B cell (primary cell): ENCODE measurements around the gene HOXA2. TPM values are rescaled to one million over a fixed set of nuclear protein-coding genes. Genes with fewer than 3 reads are reported as not detected.

Experiments
- ATAC-seq: fragments of 200-7000 bp; cut with Tn5 transposase; one replicate; pipeline ENCODE4 v1.10.0; 2021; ENCODE audit warnings: low read depth, mild to moderate bottlenecking, moderate number of reproducible peaks, moderate library complexity
- CTCF ChIA-PET: fragments of 350-600 bp; sonication (Branson Sonifier 250); formaldehyde crosslinking; loops from one replicate; lab custom pipeline; 2021; ENCODE audit warnings: antibody characterized with exemption, inconsistent platforms; lab: Charles Lee
- POLR2A ChIA-PET: fragments of 350-600 bp; sonication (Branson Sonifier 250); formaldehyde crosslinking; loops from one replicate; lab custom pipeline; 2021; ENCODE audit warnings: antibody characterized with exemption; lab: Charles Lee
- DNase-seq: peaks from one replicate; pipeline ENCODE4 v3.0.0; 2013
- H2AFZ ChIP-seq: 2 replicates; pipeline ENCODE4 v1.6.1; 2012; ENCODE audit warnings: mild to moderate bottlenecking, low read depth, low read length; ENCODE audit not compliant: insufficient read depth, poor library complexity, severe bottlenecking
- H3K27ac ChIP-seq, 2 donors: 1 replicate in 1 of 2; 2 replicates in 1 of 2; pipeline ENCODE4 v1.5.1; 2012 to 2013; ENCODE audit warnings: low read length in 2 of 2, mild to moderate bottlenecking in 2 of 2, moderate library complexity in 1 of 2
- H3K27me3 ChIP-seq, 4 experiments: fragments of 200-600 bp in 1 of 4; sonication (generic) in 1 of 4; replicated peaks in 1 of 4; 1 replicate in 2 of 4; 2 replicates in 2 of 4; pipeline versions ENCODE4 v1.6.1 to v1.7.0; 2013 to 2016; ENCODE audit warnings: low read length in 3 of 4, mild to moderate bottlenecking in 2 of 4, mixed read lengths in 1 of 4, moderate library complexity in 1 of 4; ENCODE audit not compliant: insufficient read depth in 4 of 4, control insufficient read depth in 3 of 4; ENCODE audit errors: control extremely low read depth in 1 of 4
- H3K36me3 ChIP-seq, 2 experiments: replicated peaks in 1 of 2; 1 replicate in 1 of 2; 2 replicates in 1 of 2; pipeline versions ENCODE4 v1.6.1 to v1.7.1; 2013; ENCODE audit warnings: low read length in 1 of 2; ENCODE audit not compliant: insufficient read depth in 2 of 2, control insufficient read depth in 1 of 2; ENCODE audit errors: control extremely low read depth in 1 of 2, extremely low read depth in 1 of 2
- H3K4me1 ChIP-seq, 2 donors: fragments of 200-600 bp in 1 of 2; sonication (generic) in 1 of 2; 1 replicate in 1 of 2; 2 replicates in 1 of 2; pipeline versions ENCODE4 v1.5.1 to v1.6.1; 2013 to 2017; ENCODE audit warnings: low read length in 2 of 2; ENCODE audit not compliant: control insufficient read depth in 2 of 2, insufficient read depth in 2 of 2
- H3K4me2 ChIP-seq: replicated peaks from 2 replicates; pipeline ENCODE3; 2012; ENCODE audit warnings: mild to moderate bottlenecking, low read depth, low read length; ENCODE audit not compliant: poor library complexity, severe bottlenecking
- H3K4me3 ChIP-seq, 5 experiments: fragments of 200-600 bp in 1 of 5; sonication (generic) in 1 of 5; 1 replicate in 3 of 5; 2 replicates in 2 of 5; pipeline versions ENCODE4 v1.5.1 to v1.7.0; 2011 to 2016; ENCODE audit warnings: low read length in 4 of 5, mild to moderate bottlenecking in 4 of 5, low read depth in 2 of 5, control low read depth in 1 of 5, moderate library complexity in 1 of 5; ENCODE audit not compliant: insufficient read depth in 1 of 5; ENCODE audit errors: control extremely low read depth in 1 of 5, extremely low read depth in 1 of 5
- H3K79me2 ChIP-seq: fragments of 200-600 bp; sonication (generic); one replicate; pipeline ENCODE4 v1.6.0; 2016; ENCODE audit warnings: low read length; ENCODE audit not compliant: control insufficient read depth, insufficient read depth
- H3K9ac ChIP-seq: fragments of 200-600 bp; sonication (generic); 2 replicates; pipeline ENCODE4 v1.6.1; 2017; ENCODE audit warnings: mild to moderate bottlenecking, low read length, moderate library complexity
- H3K9me3 ChIP-seq, 3 donors: one replicate each; pipeline versions ENCODE4 v1.6.1 to v1.7.1; 2013; ENCODE audit warnings: low read length in 2 of 3; ENCODE audit not compliant: control insufficient read depth in 2 of 3, insufficient read depth in 1 of 3; ENCODE audit errors: control extremely low read depth in 1 of 3
- H4K20me1 ChIP-seq: 2 replicates; pipeline ENCODE4 v1.6.0; 2012; ENCODE audit warnings: mild to moderate bottlenecking, low read length; ENCODE audit not compliant: insufficient read depth, control insufficient read depth, poor library complexity, severe bottlenecking
- H3K27ac Mint-ChIP-seq: one replicate; pipeline ENCODE4 v1.8.0; 2021; ENCODE audit warnings: mixed read lengths
- H3K27me3 Mint-ChIP-seq: one replicate; pipeline ENCODE4 v1.8.0; 2021; ENCODE audit warnings: mixed read lengths
- H3K4me1 Mint-ChIP-seq: one replicate; pipeline ENCODE4 v1.8.0; 2021; ENCODE audit warnings: mixed read lengths
- H3K4me3 Mint-ChIP-seq: one replicate; pipeline ENCODE4 v1.8.0; 2021; ENCODE audit warnings: mixed read lengths
- H3K9me3 Mint-ChIP-seq: one replicate; pipeline ENCODE4 v1.8.0; 2022; ENCODE audit warnings: mixed read lengths; ENCODE audit not compliant: insufficient read depth
- EZH2 ChIP-seq: IDR thresholded peaks from 2 replicates; pipeline ENCODE4 v1.6.1; 2012; ENCODE audit warnings: borderline replicate concordance, low read depth, mild to moderate bottlenecking, moderate library complexity, low read length; ENCODE audit not compliant: insufficient read depth, poor library complexity, severe bottlenecking
- WGBS: methylation state at CpG from one replicate; pipeline ENCODE4 v1.1.5; 2013; ENCODE audit warnings: missing lambda C conversion rate; ENCODE audit not compliant: insufficient coverage; 5-methylcytosine and 5-hydroxymethylcytosine counted together
- intact Hi-C: fragments of 100-400 bp; cut with micrococcal nuclease; formaldehyde crosslinking; loops from one replicate; pipeline ENCODE4 v1.10.0; 2022
- polyA plus RNA-seq: library from polyadenylated mRNA; depleted of rRNA; stranded (reverse); fragments of >200 nt; gene quantifications from 2 replicates; pipeline ENCODE4 v1.2.3, GENCODE V29; 2012
- total RNA-seq, 2 donors: library from RNA; stranded (reverse); fragments of 120-200 nt in 1 of 2; gene quantifications; 1 replicate in 1 of 2; 2 replicates in 1 of 2; pipeline versions ENCODE4 v1.2.3 to v1.2.4, GENCODE V29; 2013 to 2022
- TF ChIP-seq, protein P1 (sequence below): fragments of 200-600 bp; IDR thresholded peaks from one replicate; pipeline ENCODE4 v1.8.0; 2022; ENCODE audit warnings: antibody characterized with exemption, mild to moderate bottlenecking

The HOXA2 gene
- total and polyA plus RNA-seq, 2 donors (not counting 1 experiment from before 2014, with no cell fraction given), result not detected

DNA sequence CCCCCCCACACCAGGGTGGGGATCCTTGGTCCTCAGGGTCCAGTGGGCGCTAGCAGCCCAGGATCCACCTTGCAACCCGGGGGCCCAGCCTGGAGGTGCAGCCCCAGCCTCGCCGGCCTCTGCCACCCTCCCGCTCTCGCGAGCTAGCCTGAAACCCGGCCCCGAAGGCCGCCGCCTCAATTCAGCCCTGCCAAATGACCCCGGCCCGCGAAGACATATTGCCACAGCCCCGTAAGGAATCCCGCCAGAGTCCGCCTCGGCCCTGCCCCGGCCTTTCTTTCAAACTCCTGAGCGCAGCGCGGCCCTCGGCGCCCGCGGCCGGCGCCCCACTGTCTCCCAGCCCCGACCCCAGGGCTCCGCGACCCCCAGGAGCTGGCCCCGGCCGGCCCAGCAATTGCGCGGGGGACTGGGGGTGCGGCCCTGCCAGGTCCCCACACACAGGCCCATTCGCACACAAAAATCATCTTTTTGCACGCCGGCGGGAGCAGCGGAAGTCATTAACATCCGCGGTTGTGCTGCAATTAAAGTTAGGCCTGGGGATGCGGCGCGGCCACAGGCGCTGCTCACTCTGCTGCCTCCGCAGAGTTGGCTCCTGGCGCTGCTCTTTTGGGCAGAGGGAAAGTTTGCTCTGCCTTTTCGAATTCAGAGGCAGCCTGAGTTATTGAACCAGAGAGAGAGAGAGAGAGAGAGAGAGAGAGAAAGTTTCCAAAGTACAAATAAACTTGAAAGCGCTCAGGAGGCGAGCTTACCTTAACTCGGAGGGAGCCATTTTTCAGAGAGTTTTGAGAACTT lies 37.0 kb upstream of the HOXA2 start:
- Mint-ChIP-seq H3K27me3 (peaks cover 60% of the 10 kb centered on the region), H3K27ac (no peak overlapping the region), H3K9me3 (no peaks in the 10 kb centered on the region), H3K4me3 (no peak overlapping the region), H3K4me1 (peaks cover 4% of the 10 kb centered on the region)
- Histone ChIP-seq H3K36me3 (no peaks in the 10 kb centered on the region), H3K27me3 (peaks cover 0 to 42% (median 21%) of the 10 kb centered on the region in 4 experiments), H3K9ac (no peak overlapping the region), H3K79me2 (no peaks in the 10 kb centered on the region), H3K4me1 (no peaks in the 10 kb centered on the region), H3K4me3 (no peak overlapping the region), H3K27ac (no peak overlapping the region), H4K20me1 (no peaks in the 10 kb centered on the region), H3K4me2 (no peak overlapping the region), H3K9me3 (peaks cover 0 to 21% (median 0%) of the 10 kb centered on the region in 3 donors), H2AFZ (no peak overlapping the region)
- no peak for ATAC-seq
- no peak for DNase-seq
- TF ChIP-seq, protein P1, sequence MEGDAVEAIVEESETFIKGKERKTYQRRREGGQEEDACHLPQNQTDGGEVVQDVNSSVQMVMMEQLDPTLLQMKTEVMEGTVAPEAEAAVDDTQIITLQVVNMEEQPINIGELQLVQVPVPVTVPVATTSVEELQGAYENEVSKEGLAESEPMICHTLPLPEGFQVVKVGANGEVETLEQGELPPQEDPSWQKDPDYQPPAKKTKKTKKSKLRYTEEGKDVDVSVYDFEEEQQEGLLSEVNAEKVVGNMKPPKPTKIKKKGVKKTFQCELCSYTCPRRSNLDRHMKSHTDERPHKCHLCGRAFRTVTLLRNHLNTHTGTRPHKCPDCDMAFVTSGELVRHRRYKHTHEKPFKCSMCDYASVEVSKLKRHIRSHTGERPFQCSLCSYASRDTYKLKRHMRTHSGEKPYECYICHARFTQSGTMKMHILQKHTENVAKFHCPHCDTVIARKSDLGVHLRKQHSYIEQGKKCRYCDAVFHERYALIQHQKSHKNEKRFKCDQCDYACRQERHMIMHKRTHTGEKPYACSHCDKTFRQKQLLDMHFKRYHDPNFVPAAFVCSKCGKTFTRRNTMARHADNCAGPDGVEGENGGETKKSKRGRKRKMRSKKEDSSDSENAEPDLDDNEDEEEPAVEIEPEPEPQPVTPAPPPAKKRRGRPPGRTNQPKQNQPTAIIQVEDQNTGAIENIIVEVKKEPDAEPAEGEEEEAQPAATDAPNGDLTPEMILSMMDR, result no peak
- TF ChIP-seq EZH2, result no peak
- intact Hi-C loops, result no loop called here
- ChIA-PET CTCF (no interaction called here), POLR2A (no interaction called here)
- 97% methylated on average over 50 of the region's 53 CpGs for WGBS

DNA sequence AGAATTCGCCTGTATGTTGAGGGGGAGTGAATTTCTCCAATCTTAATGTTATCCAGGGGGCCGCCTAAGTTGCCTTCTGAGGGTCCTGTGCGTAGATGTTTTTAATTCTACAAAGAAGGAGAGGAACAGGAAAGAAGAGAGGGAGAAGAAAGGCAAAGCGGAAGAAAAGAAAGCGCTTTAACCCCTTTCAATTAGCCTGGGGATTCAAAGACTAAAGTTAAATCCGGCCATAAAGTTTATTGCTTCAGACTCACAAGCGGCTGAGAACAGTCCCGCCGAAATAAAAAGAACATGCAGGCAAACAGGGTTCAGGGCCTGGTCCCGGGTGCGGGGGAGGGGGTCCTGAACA lies 36.5 kb upstream of the HOXA2 start:
- H2AFZ ChIP-seq, result no peak overlapping the region
- H3K36me3 ChIP-seq, result no peaks in the 10 kb centered on the region
- TF ChIP-seq EZH2, result no peak
- WGBS, result 99% methylated on average over 8 of the region's 11 CpGs
- peaks cover 4% of the 10 kb centered on the region for H3K4me1 Mint-ChIP-seq
- no peak overlapping the region for H3K27ac Mint-ChIP-seq
- no peak overlapping the region for H3K4me3 Mint-ChIP-seq
- no peaks in the 10 kb centered on the region for H3K9me3 Mint-ChIP-seq
- no peak for ATAC-seq
- H3K27me3 Mint-ChIP-seq, result peaks cover 61% of the 10 kb centered on the region
- ChIA-PET POLR2A (no interaction called here), CTCF (no interaction called here)
- H4K20me1 ChIP-seq, result no peaks in the 10 kb centered on the region
- H3K4me3 ChIP-seq, result no peak overlapping the region
- no peaks in the 10 kb centered on the region for H3K79me2 ChIP-seq
- H3K27me3 ChIP-seq, result peaks cover 0 to 37% (median 23%) of the 10 kb centered on the region in 4 experiments
- no peak for DNase-seq
- intact Hi-C loops, result no loop called here
- no peak overlapping the region for H3K27ac ChIP-seq
- no peak overlapping the region for H3K9ac ChIP-seq
- H3K4me2 ChIP-seq, result no peak overlapping the region
- no peaks in the 10 kb centered on the region for H3K4me1 ChIP-seq
- H3K9me3 ChIP-seq, result peaks cover 0 to 15% (median 0%) of the 10 kb centered on the region in 3 donors
